ENCODE results near the gene HTT.
A peak's percentile ranks its signal among the peaks of the same experiment; 100 is the strongest.
"Not testable (repeated sequence)": the region's sequence is repeated elsewhere in the genome, so short reads cannot be mapped to it uniquely, and the experiment has no call there.

The HTT gene

DNA sequence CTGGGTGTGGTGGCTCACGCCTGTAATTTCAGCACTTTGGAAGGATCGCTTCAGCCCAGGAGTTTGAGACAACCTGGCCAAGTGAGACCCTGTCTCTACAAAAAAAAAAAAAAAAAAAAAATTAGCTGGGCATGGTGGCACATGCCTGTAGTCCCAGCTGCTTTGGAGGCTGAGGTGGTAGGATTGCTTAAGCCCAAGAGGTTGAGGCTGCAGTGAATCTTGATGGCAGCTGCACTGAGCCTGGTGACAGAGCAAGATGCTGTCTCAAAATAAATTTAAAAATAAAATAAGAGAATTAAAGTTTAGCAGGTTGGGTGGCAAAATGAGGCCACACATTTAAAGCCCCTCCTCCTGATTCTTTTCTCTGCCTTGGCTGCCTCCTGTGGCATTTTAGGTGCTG is 47.1 kb downstream of the HTT start:
- no peak for DNase-seq (ENCODE audit: low read depth)

- peak; percentile 55 for DNase-seq (ENCODE audit: low read depth)
Measured at GRCh38 chr4:3122081-3122563, 47.6 kb downstream of the HTT start.

- peak; percentile 23 for DNase-seq (ENCODE audit: low read depth)
Measured at GRCh38 chr4:3123181-3123671, 48.7 kb downstream of the HTT start.

DNA sequence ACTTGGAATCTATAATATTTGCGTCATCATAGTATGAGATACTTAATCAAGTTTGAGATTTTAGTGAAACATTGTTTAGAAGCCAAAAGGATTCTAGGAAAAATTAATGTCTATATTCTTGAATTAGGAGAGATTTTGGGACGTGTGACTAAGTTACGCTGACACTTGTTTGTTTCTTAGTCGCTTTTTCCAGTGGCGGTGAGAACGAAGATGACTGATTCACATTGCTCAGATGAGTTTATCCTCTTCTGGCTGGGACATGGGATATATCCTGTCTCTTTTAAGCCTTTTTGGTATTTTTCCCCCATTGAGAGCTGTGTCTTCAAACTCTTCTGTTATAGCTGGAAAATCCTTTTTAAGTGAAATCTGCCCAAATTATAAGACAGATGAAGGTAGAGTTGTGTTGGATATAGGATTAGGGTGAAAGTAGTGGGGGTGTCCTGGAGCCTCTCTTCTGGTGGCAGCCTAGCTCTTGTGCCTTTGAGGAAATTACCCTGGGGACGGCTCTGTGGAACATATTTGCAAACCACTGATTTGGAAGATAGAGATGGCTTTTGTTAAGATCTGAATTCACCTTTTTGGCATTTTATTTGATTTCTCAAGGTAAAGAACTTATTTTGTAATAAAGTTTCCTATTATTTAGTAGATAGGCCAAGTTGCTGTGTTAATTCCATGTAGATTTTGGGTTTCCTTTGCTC is 49.7 kb downstream of the HTT start:
- no peak for DNase-seq (ENCODE audit: low read depth)

DNA sequence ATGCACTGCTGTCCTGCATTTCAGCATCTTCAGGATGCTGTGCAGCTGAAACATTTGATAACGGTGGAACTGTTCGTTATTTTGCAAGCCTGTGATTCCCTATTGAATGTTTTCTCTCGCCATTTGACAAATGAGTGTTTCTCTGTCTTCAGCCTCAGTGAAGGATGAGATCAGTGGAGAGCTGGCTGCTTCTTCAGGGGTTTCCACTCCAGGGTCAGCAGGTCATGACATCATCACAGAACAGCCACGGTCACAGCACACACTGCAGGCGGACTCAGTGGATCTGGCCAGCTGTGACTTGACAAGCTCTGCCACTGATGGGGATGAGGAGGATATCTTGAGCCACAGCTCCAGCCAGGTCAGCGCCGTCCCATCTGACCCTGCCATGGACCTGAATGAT is 52.6 kb downstream of the HTT start:
- no peak for DNase-seq (ENCODE audit: low read depth)

DNA sequence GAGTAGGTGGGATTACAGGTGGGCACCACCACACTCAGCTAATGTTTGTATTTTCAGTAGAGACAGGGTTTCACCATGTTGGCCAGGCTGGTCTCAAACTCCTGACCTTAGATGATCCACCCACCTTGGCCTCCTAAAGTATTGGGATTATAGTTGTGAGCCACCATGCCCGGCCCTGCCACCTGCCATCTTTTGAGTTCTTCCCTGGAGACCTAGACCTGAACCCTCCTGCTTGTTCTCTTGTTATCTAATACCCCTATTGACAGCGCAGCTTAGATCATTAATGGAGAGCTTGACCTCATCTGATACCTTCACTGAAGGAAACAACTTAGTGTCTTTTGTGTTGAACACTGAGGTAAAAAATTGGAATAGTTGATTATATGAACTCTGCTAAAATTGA is 53.6 kb downstream of the HTT start:
- DNase-seq (ENCODE audit: low read depth), result no peak

DNA sequence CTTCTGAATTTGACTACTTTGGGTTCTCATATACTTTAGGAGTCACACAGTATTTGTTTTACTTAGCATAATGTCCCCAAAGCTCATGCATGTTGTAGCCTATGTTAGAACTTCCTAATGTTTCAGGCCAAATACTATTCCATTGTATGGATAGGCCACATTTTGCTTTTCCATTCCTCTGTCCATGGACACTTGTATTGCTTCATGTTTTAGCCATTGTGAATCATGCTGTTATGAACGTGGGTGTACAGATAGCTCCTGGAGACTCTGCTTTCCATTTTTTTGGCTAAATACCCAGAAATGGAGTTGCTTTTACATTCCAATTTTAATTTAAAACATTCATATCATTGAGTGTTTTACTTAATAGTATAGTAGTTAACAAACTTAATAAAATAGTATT is 54.5 kb downstream of the HTT start:
- no peak for DNase-seq (ENCODE audit: low read depth)

DNA sequence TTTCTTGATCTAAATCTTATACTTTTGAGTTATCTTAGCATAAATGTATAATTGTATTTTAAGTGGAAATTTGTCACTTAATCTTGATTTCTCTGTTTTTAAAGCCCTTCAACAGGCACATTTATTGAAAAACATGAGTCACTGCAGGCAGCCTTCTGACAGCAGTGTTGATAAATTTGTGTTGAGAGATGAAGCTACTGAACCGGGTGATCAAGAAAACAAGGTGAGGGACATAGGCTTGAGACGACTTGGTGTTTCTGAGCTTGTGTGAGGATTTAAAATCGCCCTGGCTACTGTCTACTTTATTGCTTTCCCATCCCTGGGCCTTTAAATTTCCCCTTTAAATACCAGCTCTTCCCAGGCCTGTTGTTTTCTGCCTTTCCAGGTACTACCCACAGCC is 55.7 kb downstream of the HTT start:
- no peak for DNase-seq (ENCODE audit: low read depth)

DNA sequence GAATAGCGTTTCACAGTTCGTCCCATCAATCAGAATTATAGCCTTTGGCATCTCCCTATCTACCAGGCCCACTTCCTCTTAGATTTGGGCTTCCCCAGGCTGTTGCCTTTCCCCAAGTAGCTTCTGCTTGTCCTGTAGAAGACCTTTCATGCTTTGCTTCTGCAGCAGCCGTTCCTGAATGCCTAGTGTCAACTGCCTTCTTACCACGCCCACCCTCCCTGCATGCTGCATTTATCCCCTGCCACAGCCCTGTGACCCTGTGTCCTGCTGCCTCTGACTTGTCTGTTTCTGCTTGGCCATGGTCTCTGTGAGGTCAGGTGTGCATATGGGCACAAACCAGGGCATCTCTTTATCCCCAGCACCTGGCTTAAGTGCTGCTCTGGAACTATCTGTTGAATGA is 56.3 kb downstream of the HTT start:
- DNase-seq (ENCODE audit: low read depth), result no peak

- no peak for DNase-seq (ENCODE audit: low read depth)
Measured at GRCh38 chr4:3134201-3134600, 59.7 kb downstream of the HTT start.

DNA sequence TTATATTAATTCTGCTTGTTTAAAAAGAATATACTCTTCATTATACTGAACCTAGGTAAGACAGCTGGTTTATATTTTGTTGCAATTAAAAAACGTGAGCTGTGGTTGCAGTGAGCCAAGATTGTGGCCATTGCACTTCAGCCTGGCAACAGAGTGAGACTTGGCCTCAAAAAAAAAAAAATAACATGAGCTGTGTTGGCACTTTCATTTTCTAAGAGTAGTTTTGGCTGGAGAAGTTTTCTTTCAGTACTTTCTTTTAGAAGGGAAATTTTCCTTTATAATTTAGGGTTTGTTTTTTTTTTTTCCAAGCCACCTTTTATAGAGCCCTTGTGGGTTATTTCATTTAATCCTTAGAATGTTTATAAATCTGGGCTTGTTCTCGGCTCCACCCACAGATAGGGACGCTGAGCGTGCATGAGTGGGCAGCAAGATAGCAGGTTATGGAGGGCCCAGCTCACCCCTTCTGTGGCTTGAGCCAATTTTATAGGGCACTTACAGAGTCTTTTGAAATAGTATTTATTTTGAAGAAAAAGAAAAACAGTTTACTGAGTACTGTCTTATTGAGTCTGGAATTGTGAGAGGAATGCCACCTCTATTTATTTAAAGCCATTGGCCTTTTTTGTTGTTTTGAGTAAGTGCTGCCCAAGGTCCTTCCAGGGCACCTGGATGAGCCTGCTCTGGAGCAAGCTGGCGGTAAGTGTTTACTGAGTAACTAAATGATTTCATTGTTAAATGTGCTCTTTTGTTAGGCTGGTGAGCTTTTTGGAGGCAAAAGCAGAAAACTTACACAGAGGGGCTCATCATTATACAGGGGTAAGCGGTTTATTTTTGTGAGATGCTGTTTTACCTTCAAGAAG is 60.9 kb downstream of the HTT start:
- no peak for DNase-seq (ENCODE audit: low read depth)

DNA sequence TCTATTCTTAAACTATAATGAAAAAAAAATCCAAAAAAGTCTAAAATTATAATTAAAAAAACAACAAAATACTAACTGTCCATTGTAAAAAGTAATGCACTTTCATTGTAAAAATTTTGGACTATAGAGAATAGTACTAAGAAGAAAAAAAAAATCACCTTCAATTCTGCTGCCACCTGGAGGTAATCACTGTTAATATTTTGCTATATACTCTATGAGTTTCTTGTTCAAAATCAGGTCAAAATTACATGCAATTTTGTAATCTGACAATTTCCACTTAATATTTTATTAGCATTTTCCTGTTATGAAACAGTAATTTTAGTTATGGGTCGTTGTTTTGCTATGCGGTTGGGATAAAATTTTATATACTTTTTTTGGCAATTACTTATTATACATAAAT is 62.0 kb downstream of the HTT start:
- peak; percentile 37 for DNase-seq (ENCODE audit: low read depth)

- no peak for DNase-seq (ENCODE audit: low read depth)
Measured at GRCh38 chr4:3137908-3138307, 63.4 kb downstream of the HTT start.

DNA sequence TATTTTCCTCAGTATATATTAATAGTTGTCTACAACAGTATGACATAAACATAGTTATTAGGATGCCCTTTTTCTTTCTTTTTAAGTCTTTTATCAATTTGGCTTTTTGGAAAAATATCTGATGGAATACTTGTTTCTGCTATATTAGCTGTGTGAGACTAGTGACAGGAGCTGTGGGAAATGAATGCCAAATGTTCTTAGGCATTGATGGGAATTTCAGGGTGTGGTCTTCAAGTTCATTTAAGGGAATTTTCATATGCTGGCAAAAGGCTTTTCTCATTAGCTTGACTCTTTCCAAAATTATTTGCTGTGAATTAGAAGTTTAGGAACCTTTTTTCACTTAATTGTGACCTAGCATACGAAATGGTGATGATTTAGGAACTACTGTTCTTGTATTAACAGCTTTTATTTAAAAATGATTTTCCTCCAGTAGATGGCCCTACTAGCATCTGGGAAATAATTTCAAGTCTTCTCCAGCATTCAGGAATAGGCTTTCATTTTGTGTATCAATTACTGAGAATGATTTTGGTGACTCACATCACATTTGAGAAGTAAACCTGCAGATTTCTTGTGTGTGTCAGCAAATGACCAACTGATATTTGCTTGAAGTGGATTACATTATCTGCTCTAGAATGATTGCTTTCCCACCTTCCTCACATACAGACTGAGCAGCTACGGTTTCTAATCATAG is 70.9 kb downstream of the HTT start:
- peak; percentile 53 for DNase-seq (ENCODE audit: low read depth)

DNA sequence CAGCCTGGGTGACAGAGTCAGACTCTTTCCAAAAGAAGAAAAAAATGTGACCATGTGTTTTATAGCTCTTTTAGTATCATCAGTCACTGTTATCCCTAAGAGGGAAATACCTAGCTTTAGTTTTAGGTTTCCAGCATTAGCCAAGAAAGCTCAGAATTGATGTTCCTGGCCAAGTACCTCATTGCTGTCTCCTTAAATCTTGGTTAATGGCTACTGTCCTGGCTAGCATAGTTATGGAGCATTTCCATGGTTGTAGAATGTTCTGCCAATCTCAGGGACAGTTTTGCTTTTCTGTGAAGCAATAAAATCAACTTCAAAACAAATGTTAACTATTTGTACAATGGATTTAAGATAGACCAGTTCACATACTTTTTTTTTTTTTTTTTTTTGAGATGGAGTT is 74.4 kb downstream of the HTT start:
- DNase-seq (ENCODE audit: low read depth), result no peak

DNA sequence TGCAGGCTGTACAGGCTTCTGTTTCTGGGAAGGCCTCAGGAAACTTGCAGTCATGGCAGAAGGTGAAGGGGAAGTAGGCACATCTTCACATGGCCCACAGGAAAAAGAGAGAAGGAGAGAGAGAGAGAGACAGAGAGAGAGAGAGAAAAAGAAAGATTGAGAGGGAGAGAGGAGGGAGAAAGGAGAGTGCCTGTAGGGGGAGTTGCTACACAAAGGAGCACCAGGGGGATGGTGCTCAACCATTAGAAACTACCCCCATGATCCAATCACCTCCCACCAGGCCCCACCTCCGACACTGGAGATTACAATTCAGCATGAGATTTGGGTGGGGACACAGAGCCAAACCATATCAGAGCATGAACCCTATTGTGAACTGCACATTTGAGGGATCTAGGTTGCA is 76.8 kb downstream of the HTT start:
- not testable (repeated sequence) for DNase-seq (ENCODE audit: low read depth)

DNA sequence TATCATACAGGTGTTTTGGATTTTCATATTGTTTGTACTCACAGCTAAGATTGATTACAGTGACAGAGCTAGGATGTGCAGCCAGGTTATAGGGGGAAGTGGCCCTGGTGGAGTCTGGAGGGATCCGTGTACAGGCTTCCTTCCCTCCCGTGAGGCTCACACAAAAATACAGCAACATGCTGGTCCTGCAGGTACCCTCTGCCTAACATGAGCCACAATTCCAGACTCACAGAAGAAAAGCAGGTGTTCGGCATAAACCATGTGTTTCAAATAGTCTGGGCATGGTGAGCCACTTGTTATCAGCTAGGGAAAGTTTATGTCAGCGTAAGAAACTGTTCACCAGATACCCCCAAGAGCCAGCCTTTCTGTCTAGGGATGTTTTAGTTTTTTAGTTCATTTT is 82.9 kb downstream of the HTT start:
- DNase-seq (ENCODE audit: low read depth), result no peak

- DNase-seq (ENCODE audit: low read depth), result no peak
Measured at GRCh38 chr4:3158841-3159240, 84.4 kb downstream of the HTT start.

DNA sequence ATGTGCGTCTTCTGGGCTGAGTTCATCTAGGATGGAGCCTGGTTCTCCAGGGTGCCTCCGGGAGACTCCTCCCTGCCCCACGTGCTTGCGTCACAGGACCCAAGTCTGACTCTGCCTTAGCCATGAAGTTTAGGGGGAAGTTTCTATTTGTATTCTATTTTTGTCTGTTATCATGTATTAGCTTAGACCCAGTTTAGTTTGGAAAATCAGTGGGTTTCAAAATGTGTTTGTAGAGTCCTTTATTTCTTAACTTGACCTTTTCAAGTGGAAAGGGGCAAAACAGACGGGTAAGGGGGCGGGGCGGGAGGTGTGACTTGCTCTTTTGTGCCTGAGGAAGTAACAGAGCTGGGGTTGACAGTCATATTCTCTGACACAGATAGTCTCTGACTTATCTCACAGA is 86.0 kb downstream of the HTT start:
- DNase-seq (ENCODE audit: low read depth), result no peak

DNA sequence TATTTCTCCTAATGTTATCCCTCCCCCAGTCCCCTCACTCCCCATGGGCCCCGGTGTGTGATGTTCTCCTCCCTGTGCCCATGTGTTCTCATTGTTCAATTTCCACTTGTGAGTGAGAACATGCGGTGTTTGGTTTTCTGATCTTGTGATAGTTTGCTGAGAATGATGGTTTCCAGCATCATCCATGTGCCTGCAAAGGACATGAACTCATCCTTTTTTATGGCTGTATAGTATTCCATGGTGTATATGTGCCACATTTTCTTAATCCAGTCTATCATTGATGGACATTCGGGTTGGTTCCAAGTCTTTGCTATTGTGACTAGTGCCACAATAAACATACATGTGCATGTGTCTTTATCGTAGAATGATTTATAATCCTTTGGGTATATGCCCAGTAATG is 86.6 kb downstream of the HTT start:
- not testable (repeated sequence) for DNase-seq (ENCODE audit: low read depth)

DNA sequence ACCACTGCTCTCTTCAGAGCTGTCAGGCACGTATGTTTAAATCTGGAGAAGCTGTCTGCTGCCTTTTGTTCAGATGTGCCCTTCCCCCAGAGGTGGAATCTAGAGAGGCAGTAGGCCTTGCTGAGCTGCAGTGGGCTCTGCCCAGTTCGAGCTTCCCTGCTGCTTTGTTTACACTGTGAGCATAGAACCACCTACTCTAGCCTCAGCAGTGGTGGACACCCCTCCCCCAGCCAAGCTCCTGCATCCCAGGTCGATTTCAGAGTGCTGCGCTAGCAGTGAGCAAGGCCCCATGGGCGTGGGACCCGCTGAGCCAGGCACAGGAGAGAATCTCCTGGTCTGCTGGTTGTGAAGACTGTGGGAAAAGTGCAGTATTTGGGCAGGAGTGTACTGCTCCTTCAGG is 92.0 kb downstream of the HTT start:
- DNase-seq (ENCODE audit: low read depth), result not testable (repeated sequence)

GRCh38 chr4:3168029-3168428 is 93.5 kb downstream of the HTT start:
- peak; percentile 6 for DNase-seq (ENCODE audit: low read depth)
